ENCODE results near the gene AREL1.

DNA sequence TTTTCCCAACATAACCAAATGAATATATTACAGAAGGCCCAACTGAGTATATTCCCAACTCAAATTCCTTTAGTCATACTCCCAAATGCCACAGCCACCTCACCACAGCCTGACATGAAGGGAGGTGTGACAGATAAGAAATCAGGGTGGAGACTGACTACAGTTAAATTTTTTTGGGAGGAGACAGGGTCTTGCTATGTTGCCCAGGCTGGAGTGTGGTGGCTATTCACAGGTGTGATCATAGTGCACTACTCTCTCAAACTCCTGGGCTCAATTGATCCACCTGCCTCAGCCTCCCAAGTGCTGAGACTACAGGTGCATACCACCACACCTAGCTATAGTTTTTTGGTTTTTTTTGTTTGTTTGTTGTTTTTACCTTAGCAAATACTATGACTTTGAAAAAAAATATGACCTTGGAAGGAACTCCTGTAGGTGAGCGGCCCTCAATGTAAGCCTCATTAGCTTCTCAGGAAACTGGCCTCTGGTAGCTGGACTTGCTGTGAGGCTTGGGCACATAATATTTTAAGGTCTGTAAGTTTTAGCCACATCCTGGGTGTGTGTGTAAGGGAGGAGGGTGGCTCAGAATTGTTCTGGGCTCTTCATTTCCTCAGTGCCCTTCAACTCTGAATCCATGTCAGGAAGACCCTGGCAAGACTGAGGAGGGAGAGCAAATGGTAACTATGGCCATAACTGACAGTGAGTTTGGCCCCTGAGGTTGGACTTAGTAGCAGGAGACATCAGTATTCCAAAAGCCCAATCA, 61.8 kb downstream of the AREL1 start:
- TF ChIP-seq, protein P1, sequence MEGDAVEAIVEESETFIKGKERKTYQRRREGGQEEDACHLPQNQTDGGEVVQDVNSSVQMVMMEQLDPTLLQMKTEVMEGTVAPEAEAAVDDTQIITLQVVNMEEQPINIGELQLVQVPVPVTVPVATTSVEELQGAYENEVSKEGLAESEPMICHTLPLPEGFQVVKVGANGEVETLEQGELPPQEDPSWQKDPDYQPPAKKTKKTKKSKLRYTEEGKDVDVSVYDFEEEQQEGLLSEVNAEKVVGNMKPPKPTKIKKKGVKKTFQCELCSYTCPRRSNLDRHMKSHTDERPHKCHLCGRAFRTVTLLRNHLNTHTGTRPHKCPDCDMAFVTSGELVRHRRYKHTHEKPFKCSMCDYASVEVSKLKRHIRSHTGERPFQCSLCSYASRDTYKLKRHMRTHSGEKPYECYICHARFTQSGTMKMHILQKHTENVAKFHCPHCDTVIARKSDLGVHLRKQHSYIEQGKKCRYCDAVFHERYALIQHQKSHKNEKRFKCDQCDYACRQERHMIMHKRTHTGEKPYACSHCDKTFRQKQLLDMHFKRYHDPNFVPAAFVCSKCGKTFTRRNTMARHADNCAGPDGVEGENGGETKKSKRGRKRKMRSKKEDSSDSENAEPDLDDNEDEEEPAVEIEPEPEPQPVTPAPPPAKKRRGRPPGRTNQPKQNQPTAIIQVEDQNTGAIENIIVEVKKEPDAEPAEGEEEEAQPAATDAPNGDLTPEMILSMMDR (conservative IDR thresholded peaks at IDR 0.05): no peak
- TF ChIP-seq EZH2 (IDR thresholded peaks at IDR 0.05; ENCODE audit: low read depth): no peak

Measured in PC-9 (cell line).